ENCODE data around the gene LPIN2.
"Not testable (repeated sequence)": the region's sequence is repeated elsewhere in the genome, so short reads cannot be mapped to it uniquely, and the experiment has no call there.

LPIN2 gene

GRCh38 chr18:3051718-3052410 lies 38.9 kb upstream of the LPIN2 start:
- H3K27ac ChIP-seq: no peak overlapping the region

DNA sequence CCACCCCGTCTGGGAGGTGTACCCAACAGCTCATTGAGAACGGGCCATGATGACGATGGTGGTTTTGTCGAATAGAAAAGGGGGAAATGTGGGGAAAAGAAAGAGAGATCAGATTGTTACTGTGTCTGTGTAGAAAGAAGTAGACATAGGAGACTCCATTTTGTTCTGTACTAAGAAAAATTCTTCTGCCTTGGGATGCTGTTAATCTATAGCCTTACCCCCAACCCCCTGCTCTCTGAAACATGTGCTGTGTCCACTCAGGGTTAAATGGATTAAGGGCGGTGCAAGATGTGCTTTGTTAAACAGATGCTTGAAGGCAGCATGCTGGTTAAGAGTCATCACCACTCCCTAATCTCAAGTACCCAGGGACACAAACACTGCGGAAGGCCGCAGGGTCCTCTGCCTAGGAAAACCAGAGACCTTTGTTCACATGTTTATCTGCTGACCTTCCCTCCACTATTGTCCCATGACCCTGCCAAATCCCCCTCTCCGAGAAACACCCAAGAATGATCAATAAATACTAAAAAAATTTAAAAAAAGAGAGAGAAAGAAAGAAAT lies 37.0 kb upstream of the LPIN2 start:
- H3K36me3 ChIP-seq (ENCODE audit: control insufficient read depth, insufficient read depth, low read length); H3K27ac ChIP-seq; H3K27me3 ChIP-seq (ENCODE audit: control insufficient read depth, insufficient read depth, low read length); H3K4me3 ChIP-seq (ENCODE audit: low read depth, low read length); H3K4me2 ChIP-seq (ENCODE audit: low read length); H3K4me1 ChIP-seq; H3K9me3 ChIP-seq (ENCODE audit: control insufficient read depth, low read length); H3K79me2 ChIP-seq; H3K9ac ChIP-seq; H2AFZ ChIP-seq: not testable (repeated sequence)

More at GRCh38 chr18:3051718-3052410, 38.9 kb upstream of the LPIN2 start:
- Histone ChIP-seq H3K4me3 (ENCODE audit: low read depth, low read length) (no peak overlapping the region), H3K4me1 (no peaks in the 10 kb centered on the region), H3K9ac (no peak overlapping the region), H2AFZ (no peak overlapping the region), H3K36me3 (ENCODE audit: control insufficient read depth, insufficient read depth, low read length) (no peaks in the 10 kb centered on the region), H3K27me3 (ENCODE audit: control insufficient read depth, insufficient read depth, low read length) (no peaks in the 10 kb centered on the region), H3K9me3 (ENCODE audit: control insufficient read depth, low read length) (no peaks in the 10 kb centered on the region), H3K79me2 (no peaks in the 10 kb centered on the region), H3K4me2 (ENCODE audit: low read length) (no peak overlapping the region)
- TF ChIP-seq, protein P1, sequence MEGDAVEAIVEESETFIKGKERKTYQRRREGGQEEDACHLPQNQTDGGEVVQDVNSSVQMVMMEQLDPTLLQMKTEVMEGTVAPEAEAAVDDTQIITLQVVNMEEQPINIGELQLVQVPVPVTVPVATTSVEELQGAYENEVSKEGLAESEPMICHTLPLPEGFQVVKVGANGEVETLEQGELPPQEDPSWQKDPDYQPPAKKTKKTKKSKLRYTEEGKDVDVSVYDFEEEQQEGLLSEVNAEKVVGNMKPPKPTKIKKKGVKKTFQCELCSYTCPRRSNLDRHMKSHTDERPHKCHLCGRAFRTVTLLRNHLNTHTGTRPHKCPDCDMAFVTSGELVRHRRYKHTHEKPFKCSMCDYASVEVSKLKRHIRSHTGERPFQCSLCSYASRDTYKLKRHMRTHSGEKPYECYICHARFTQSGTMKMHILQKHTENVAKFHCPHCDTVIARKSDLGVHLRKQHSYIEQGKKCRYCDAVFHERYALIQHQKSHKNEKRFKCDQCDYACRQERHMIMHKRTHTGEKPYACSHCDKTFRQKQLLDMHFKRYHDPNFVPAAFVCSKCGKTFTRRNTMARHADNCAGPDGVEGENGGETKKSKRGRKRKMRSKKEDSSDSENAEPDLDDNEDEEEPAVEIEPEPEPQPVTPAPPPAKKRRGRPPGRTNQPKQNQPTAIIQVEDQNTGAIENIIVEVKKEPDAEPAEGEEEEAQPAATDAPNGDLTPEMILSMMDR (IDR thresholded peaks at IDR 0.05): no peak

GRCh38 chr18:3048820-3049349 lies 35.9 kb upstream of the LPIN2 start:
- H3K27ac ChIP-seq: no peak overlapping the region
- no peaks in the 10 kb centered on the region for H3K79me2 ChIP-seq
- no peak overlapping the region for H3K9ac ChIP-seq
- TF ChIP-seq, protein P1 (IDR thresholded peaks at IDR 0.05): no peak
- no peak overlapping the region for H3K4me3 ChIP-seq (ENCODE audit: low read depth, low read length)
- no peaks in the 10 kb centered on the region for H3K36me3 ChIP-seq (ENCODE audit: control insufficient read depth, insufficient read depth, low read length)
- no peaks in the 10 kb centered on the region for H3K9me3 ChIP-seq (ENCODE audit: control insufficient read depth, low read length)
- H2AFZ ChIP-seq: no peak overlapping the region
- H3K4me2 ChIP-seq (ENCODE audit: low read length): no peak overlapping the region
- H3K27me3 ChIP-seq (ENCODE audit: control insufficient read depth, insufficient read depth, low read length): no peaks in the 10 kb centered on the region
- no peaks in the 10 kb centered on the region for H3K4me1 ChIP-seq

DNA sequence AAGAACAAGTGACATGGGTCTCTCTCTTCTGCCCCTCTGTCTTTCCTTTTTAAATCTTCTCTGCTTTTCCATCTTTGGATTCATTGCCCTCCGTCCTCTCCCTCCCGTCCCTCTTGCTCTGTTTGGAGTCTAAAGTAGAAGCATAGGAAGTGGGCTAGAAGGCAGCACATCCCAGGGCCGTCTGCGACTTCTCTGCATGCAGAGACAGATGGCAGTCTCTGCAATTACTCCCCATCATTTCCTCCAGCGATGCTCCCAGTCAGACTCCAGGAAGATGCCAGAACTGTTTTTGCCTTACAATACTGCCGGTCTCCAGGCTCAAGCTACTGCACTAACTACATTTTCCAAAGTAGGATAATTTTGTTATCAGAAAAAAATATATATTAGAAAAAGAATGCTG lies 35.2 kb upstream of the LPIN2 start:
- Histone ChIP-seq H3K79me2 (no peaks in the 10 kb centered on the region), H3K27me3 (ENCODE audit: control insufficient read depth, insufficient read depth, low read length) (no peaks in the 10 kb centered on the region), H3K36me3 (ENCODE audit: control insufficient read depth, insufficient read depth, low read length) (no peaks in the 10 kb centered on the region), H3K4me2 (ENCODE audit: low read length) (no peak overlapping the region), H3K4me1 (no peaks in the 10 kb centered on the region), H2AFZ (no peak overlapping the region), H3K9me3 (ENCODE audit: control insufficient read depth, low read length) (no peaks in the 10 kb centered on the region), H3K9ac (no peak overlapping the region), H3K27ac (no peak overlapping the region), H3K4me3 (ENCODE audit: low read depth, low read length) (no peak overlapping the region)
- TF ChIP-seq, protein P1 (IDR thresholded peaks at IDR 0.05): no peak

GRCh38 chr18:3046216-3046808 lies 33.4 kb upstream of the LPIN2 start:
- TF ChIP-seq, protein P1 (IDR thresholded peaks at IDR 0.05): no peak
- Histone ChIP-seq H3K79me2 (no peaks in the 10 kb centered on the region), H3K27ac (no peak overlapping the region), H3K9me3 (ENCODE audit: control insufficient read depth, low read length) (no peaks in the 10 kb centered on the region), H3K27me3 (ENCODE audit: control insufficient read depth, insufficient read depth, low read length) (no peaks in the 10 kb centered on the region), H2AFZ (no peak overlapping the region), H3K4me1 (peaks cover 6% of the 10 kb centered on the region), H3K9ac (no peak overlapping the region), H3K36me3 (ENCODE audit: control insufficient read depth, insufficient read depth, low read length) (no peaks in the 10 kb centered on the region), H3K4me3 (ENCODE audit: low read depth, low read length) (no peak overlapping the region), H3K4me2 (ENCODE audit: low read length) (no peak overlapping the region)
